Spleen (tissue), 13 donors: ENCODE results near the gene PCID2. TPM values are rescaled to one million over a fixed set of nuclear protein-coding genes. Genes with fewer than 3 reads are reported as not detected.
"Not testable (repeated sequence)": the region's sequence is repeated elsewhere in the genome, so short reads cannot be mapped to it uniquely, and the experiment has no call there.

Source experiments
- DNase-seq: peaks from one replicate; pipeline ENCODE4 v3.0.0-alpha.2; 2020
- H3K27ac ChIP-seq, 8 donors: fragments of 200-600 bp; sonication (generic) in 7 of 8; 1 replicate in 4 of 8; 2 replicates in 4 of 8; pipeline versions ENCODE4 v1.5.0 to v1.8.0; 2016 to 2021; ENCODE audit warnings: inconsistent platforms in 4 of 8, mild to moderate bottlenecking in 4 of 8, moderate library complexity in 1 of 8
- H3K27me3 ChIP-seq, 7 donors: fragments of 200-600 bp; sonication (generic) in 6 of 7; replicated peaks in 1 of 7; 1 replicate in 4 of 7; 2 replicates in 3 of 7; pipeline versions ENCODE4 v1.5.0 to v1.8.0; 2016 to 2021; ENCODE audit warnings: inconsistent platforms in 3 of 7, mild to moderate bottlenecking in 1 of 7
- H3K36me3 ChIP-seq, 6 donors: fragments of 200-600 bp; sonication (generic) in 5 of 6; 1 replicate in 4 of 6; 2 replicates in 2 of 6; pipeline versions ENCODE4 v1.5.0 to v1.8.0; 2016 to 2021; ENCODE audit warnings: inconsistent platforms in 2 of 6
- H3K4me1 ChIP-seq, 6 donors: fragments of 200-600 bp; sonication (generic) in 5 of 6; 1 replicate in 3 of 6; 2 replicates in 3 of 6; pipeline versions ENCODE4 v1.5.0 to v1.8.0; 2016 to 2021; ENCODE audit warnings: inconsistent platforms in 3 of 6
- H3K4me3 ChIP-seq, 8 donors: fragments of 200-600 bp; sonication (generic) in 7 of 8; 1 replicate in 4 of 8; 2 replicates in 4 of 8; pipeline versions ENCODE4 v1.5.0 to v1.8.0; 2016 to 2021; ENCODE audit warnings: inconsistent platforms in 4 of 8, mild to moderate bottlenecking in 4 of 8, moderate library complexity in 2 of 8
- H3K9me3 ChIP-seq, 8 donors: fragments of 200-600 bp; sonication (generic) in 7 of 8; 1 replicate in 4 of 8; 2 replicates in 4 of 8; pipeline versions ENCODE4 v1.5.0 to v1.8.0; 2016 to 2021; ENCODE audit warnings: inconsistent platforms in 4 of 8
- POLR2A ChIP-seq, 3 donors: fragments of 450-650 bp; IDR thresholded peaks; one replicate each; pipeline ENCODE4 v1.5.1; 2017; ENCODE audit warnings: antibody characterized with exemption in 3 of 3, mild to moderate bottlenecking in 1 of 3
- POLR2AphosphoS5 ChIP-seq, 3 donors: sonication (generic); formaldehyde crosslinking; IDR thresholded peaks; one replicate each; pipeline ENCODE4 v1.5.1; 2017; ENCODE audit warnings: antibody characterized with exemption in 3 of 3
- WGBS, 5 donors: extraction: QIAGEN DNeasy Blood & Tissue Kit in 3 of 5; methylation state at CpG; one replicate each; pipeline versions ENCODE4 v1.1.5 to v1.1.7; 2013 to 2018; 5-methylcytosine and 5-hydroxymethylcytosine counted together
- intact Hi-C: fragments of 100-400 bp; cut with DNase I; formaldehyde crosslinking; loops from one replicate; pipeline ENCODE4 v1.15.0; 2023; ENCODE audit warnings: low total_unique reads
- long read RNA-seq, 2 donors: transcript quantifications; one replicate each; lab custom pipeline, GENCODE V29; 2026
- polyA plus RNA-seq, 3 donors: library from polyadenylated mRNA; stranded (reverse); fragments of 200-250 nt; gene quantifications; one replicate each; pipeline ENCODE4 v1.2.1, GENCODE V29; 2013
- total RNA-seq, 7 donors: library from RNA; depleted of rRNA in 3 of 7; stranded (reverse); fragments of >200 nt in 3 of 7; fragmentation: NEBNext Ultra II Directional in 4 of 7; extraction: Animal tissue kit (Norgen Biotek cat#: 25700) in 4 of 7; gene quantifications; one replicate each; pipeline versions ENCODE4 v1.1.0 to v1.2.1, GENCODE V29; 2016 to 2021
- TF ChIP-seq, protein P1 (sequence below), 11 experiments: fragments of 200-600 bp in 7 of 11; fragments of 450-650 bp in 4 of 11; sonication (generic) in 4 of 11; IDR thresholded peaks in 8 of 11; conservative IDR thresholded peaks in 3 of 11; 1 replicate in 7 of 11; 2 replicates in 4 of 11; pipeline versions ENCODE4 v1.4.0 to v1.8.0; 2016 to 2021; ENCODE audit warnings: antibody characterized with exemption in 11 of 11, inconsistent platforms in 4 of 11, mild to moderate bottlenecking in 1 of 11
- donor health status: healthy with polysubstance abuse.
- donor health status: DM: no; HTN: no; CAD: no; lungs with moderate emphysema.
- donor health status: DM: no; HTN: no; CAD: no.
- donor health status: Bipolar disorder and iron deficiency.
- donor health status: healthy.
- donor health status: DM: no; HTN: no; CAD: no.
- donor health status: DM: yes; HTN: yes; CAD: no.

The PCID2 gene
- total RNA-seq, result 10 to 100 TPM; 38.4 to 71.0 (median 49.9) TPM
- polyA plus RNA-seq, result 10 to 100 TPM; 34.3 to 45.6 (median 41.2) TPM
- long read RNA-seq, donor 1, partial matches to known transcripts, result 10 of 10 reads
- long read RNA-seq, donor 1, other reads (novel, unspliced or antisense), result 0 of 10 reads
- long read RNA-seq, donor 2, partial matches to known transcripts, result 6 of 6 reads
- long read RNA-seq, donor 2, other reads (novel, unspliced or antisense), result 0 of 6 reads

DNA sequence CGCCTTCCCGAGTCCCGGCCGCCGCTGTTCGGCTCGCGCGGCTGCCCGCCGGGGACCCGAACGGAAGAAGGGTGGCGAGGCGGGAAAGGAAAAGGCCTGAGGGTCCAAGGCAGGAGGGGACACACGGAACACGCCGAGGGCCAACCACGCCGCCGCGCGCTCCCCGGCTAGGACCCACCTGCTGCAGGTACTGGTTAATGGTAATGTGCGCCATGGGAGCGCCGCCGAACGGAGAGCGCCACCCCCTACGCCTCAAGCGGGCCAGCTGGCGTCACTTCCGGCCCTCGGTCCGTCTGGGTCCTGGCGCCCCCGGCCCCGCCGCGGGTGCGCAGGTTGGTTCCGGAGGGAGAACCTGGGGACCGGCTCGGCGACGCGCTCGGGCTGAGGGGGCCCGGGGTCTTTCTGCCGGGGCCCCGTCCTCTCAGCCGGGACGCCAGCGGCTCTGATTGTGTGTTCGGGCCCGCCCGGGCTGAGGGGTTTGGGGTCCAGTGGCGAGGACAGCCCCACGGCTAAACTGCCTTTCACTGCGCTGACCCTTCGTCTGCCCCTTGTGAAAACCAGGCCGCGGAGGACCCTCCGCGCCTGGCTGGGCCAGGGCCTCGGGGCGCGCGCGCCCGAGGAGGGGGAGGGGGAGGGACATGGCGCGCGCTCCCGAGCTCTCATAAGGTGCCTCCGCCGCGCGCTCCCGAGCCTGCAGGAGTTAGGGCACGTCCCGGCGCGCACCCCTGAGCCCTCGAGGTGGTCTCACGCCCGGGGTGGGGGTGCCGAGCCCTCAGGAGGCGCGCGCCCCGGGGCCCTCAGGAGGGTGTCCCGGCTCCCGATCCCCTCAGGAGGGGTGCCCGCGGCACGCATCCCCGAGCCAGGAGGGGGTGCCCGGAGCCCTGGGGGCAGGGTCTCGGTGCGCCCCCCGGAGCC is at the start of gene PCID2:
TSS of gene PCID2 (minus strand) at position 249 of the 915 bp plus-strand sequence. CDS start at position 214, 35 bp downstream.
- Histone ChIP-seq H3K4me3 (peak within 1 kb of the TSS; percentile 86 to 98 (median 96)), H3K4me1 (peaks cover 38 to 84% (median 76%) of the 10 kb centered on the region in 6 donors), H3K27me3 (no peaks in the 10 kb centered on the region), H3K27ac (peak within 1 kb of the TSS; percentile 85 to 99 (median 98)), H3K36me3 (peaks cover 0 to 41% (median 0%) of the 10 kb centered on the region in 6 donors), H3K9me3 (no peaks in the 10 kb centered on the region)
- TF ChIP-seq POLR2AphosphoS5 (IDR thresholded peaks at IDR 0.05) (peak; percentile 93 to 97 (median 94)), POLR2A (IDR thresholded peaks at IDR 0.05) (peak in 2 of 3 donors; percentile 23 to 47)
- TF ChIP-seq, protein P1, sequence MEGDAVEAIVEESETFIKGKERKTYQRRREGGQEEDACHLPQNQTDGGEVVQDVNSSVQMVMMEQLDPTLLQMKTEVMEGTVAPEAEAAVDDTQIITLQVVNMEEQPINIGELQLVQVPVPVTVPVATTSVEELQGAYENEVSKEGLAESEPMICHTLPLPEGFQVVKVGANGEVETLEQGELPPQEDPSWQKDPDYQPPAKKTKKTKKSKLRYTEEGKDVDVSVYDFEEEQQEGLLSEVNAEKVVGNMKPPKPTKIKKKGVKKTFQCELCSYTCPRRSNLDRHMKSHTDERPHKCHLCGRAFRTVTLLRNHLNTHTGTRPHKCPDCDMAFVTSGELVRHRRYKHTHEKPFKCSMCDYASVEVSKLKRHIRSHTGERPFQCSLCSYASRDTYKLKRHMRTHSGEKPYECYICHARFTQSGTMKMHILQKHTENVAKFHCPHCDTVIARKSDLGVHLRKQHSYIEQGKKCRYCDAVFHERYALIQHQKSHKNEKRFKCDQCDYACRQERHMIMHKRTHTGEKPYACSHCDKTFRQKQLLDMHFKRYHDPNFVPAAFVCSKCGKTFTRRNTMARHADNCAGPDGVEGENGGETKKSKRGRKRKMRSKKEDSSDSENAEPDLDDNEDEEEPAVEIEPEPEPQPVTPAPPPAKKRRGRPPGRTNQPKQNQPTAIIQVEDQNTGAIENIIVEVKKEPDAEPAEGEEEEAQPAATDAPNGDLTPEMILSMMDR (IDR thresholded peaks at IDR 0.05 in 8 of 11, conservative IDR thresholded peaks at IDR 0.05 in 3 of 11), result peak in 3 of 11 experiments; percentile 21 to 35 (median 24)
- DNase-seq, result peak; percentile 98
- WGBS, 5 donors, result 0 to 1% (median 0%) methylated on average over 16 to 103 of the region's 103 CpGs
- intact Hi-C loops, result loop anchor here (10.0 kb wide), 1 partner anchor 54 kb away; the partner anchor contains the start of gene PROZ

- H3K4me1 ChIP-seq, result peaks cover 0 to 13% (median 0%) of the 10 kb centered on the region in 6 donors
- 96 to 100% (median 97%) methylated on average over 6 of the region's 6 CpGs for WGBS, 5 donors
- H3K9me3 ChIP-seq, DNase-seq, H3K27ac ChIP-seq, intact Hi-C loops, H3K4me3 ChIP-seq, H3K27me3 ChIP-seq: not testable (repeated sequence)
- H3K36me3 ChIP-seq, result peaks cover 0 to 100% (median 86%) of the 10 kb centered on the region in 6 donors
Measured at GRCh38 chr13:113257908-113258307, 49.4 kb upstream of the PCID2 start.

- Histone ChIP-seq H3K9me3 (no peaks in the 10 kb centered on the region), H3K4me1 (no peaks in the 10 kb centered on the region), H3K4me3 (no peak overlapping the region), H3K36me3 (peaks cover 0 to 100% (median 94%) of the 10 kb centered on the region in 6 donors), H3K27ac (no peak overlapping the region), H3K27me3 (no peaks in the 10 kb centered on the region)
- intact Hi-C loops, result no loop called here
- DNase-seq, result no peak
- 83 to 92% (median 90%) methylated on average over 9 to 11 of the region's 11 CpGs for WGBS, 5 donors
- TF ChIP-seq, protein P1 (IDR thresholded peaks at IDR 0.05 in 8 of 11, conservative IDR thresholded peaks at IDR 0.05 in 3 of 11), result no peak
- no peak for TF ChIP-seq POLR2A (IDR thresholded peaks at IDR 0.05)
Measured at GRCh38 chr13:113252516-113253095, 44.1 kb upstream of the PCID2 start.

DNA sequence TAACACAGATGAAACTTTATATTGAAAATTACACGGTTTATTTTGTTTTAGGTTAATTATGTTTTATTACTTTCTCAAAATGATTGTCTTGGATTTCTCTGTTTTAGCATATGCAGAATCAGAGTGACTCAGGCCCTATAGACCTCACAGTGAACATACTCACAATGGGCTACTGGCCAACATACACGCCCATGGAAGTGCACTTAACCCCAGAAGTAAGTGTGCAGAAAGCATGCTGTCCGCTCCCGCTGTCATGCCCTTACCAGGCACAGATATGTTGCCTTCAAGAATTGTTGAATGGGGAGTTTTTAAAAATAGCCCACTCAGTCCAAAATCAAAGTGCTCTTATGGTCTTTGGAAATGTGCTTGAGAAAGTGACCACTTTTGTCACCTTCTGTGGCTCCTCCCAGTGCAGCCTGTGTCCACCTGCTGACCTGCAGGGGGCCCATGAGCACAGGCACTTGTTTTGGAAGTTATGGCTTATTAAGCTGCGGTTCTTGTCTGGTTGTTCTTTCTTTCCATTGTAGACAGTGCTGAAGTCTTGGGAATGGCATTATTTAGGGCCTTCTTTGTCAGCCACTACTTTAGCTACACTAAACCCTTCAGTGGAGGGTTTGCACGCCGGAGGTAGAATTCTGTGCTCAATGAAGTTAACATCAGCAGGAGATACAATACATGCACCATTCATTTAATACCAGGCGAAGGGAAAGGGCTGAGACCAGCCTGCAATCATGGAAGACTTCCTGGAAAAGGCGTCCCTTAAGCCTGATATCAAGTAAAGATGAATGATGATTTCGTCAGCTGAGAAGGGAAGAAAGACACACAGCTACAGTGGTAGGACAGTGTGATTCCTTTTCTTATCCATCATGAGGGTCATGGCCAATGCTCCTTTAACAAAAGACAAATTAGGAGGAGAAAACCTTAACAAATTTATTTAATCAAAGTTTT is 37.7 kb upstream of the PCID2 start:
- H3K27me3 ChIP-seq, result no peaks in the 10 kb centered on the region
- DNase-seq, result no peak
- no peaks in the 10 kb centered on the region for H3K9me3 ChIP-seq
- H3K4me1 ChIP-seq, result no peaks in the 10 kb centered on the region
- WGBS, 5 donors, result 73 to 85% (median 73%) methylated on average over 10 of the region's 10 CpGs
- no peak overlapping the region for H3K4me3 ChIP-seq
- TF ChIP-seq, protein P1 (IDR thresholded peaks at IDR 0.05 in 8 of 11, conservative IDR thresholded peaks at IDR 0.05 in 3 of 11), result peak in 1 of 11 experiments; percentile 21
- no peak for TF ChIP-seq POLR2A (IDR thresholded peaks at IDR 0.05)
- intact Hi-C loops, result no loop called here
- peaks cover 3 to 100% (median 97%) of the 10 kb centered on the region in 6 donors for H3K36me3 ChIP-seq
- H3K27ac ChIP-seq, result no peak overlapping the region
